GM23338 (cell line): Measurements from ENCODE around the gene MGAT5. TPM values are rescaled to one million over a fixed set of nuclear protein-coding genes. Genes with fewer than 3 reads are reported as not detected.

ENCODE experiments used
- ATAC-seq: fragments of 200-7000 bp; cut with Tn5 transposase; 3 replicates; pipeline ENCODE4 v1.9.1; 2020
- DNase-seq: peaks from one replicate; pipeline ENCODE4 v3.0.0-alpha.2; 2015; ENCODE audit warnings: low spot score
- H2AFZ ChIP-seq: fragments of 200-600 bp; sonication (generic); 2 replicates; pipeline ENCODE4 v1.8.0; 2016; ENCODE audit warnings: antibody characterized with exemption, mild to moderate bottlenecking, moderate library complexity
- H3F3A ChIP-seq: fragments of 200-600 bp; sonication (generic); replicated peaks from 2 replicates; pipeline ENCODE4 v1.8.0; 2017; ENCODE audit warnings: antibody characterized with exemption, mixed run types, low read depth
- H3K27ac ChIP-seq: fragments of 200-600 bp; sonication (generic); 2 replicates; pipeline ENCODE4 v1.6.1; 2016; ENCODE audit warnings: low read depth
- H3K27me3 ChIP-seq: fragments of 200-600 bp; sonication (generic); 2 replicates; pipeline ENCODE4 v1.8.0; 2016; ENCODE audit warnings: mild to moderate bottlenecking, mixed run types, moderate library complexity; ENCODE audit not compliant: insufficient read depth
- H3K36me3 ChIP-seq: fragments of 200-600 bp; sonication (generic); 2 replicates; pipeline ENCODE4 v1.8.0; 2016; ENCODE audit warnings: mild to moderate bottlenecking; ENCODE audit not compliant: insufficient read depth
- H3K4me1 ChIP-seq: fragments of 200-600 bp; sonication (generic); 2 replicates; pipeline ENCODE4 v1.8.0; 2016; ENCODE audit warnings: mild to moderate bottlenecking, moderate library complexity; ENCODE audit not compliant: insufficient read depth
- H3K4me2 ChIP-seq: fragments of 200-600 bp; sonication (generic); 2 replicates; pipeline ENCODE4 v1.7.1; 2017; ENCODE audit warnings: mixed run types
- H3K4me3 ChIP-seq: fragments of 200-600 bp; sonication (generic); 2 replicates; pipeline ENCODE4 v1.6.1; 2016; ENCODE audit warnings: mixed run types
- H3K79me2 ChIP-seq: fragments of 200-600 bp; sonication (generic); replicated peaks from 2 replicates; pipeline ENCODE4 v1.8.0; 2017; ENCODE audit warnings: mild to moderate bottlenecking; ENCODE audit not compliant: insufficient read depth
- H3K9me2 ChIP-seq: fragments of 200-600 bp; sonication (generic); 2 replicates; pipeline ENCODE4 v1.8.0; 2017; ENCODE audit not compliant: insufficient read depth
- H4K20me1 ChIP-seq: fragments of 200-600 bp; sonication (generic); replicated peaks from 2 replicates; pipeline ENCODE4 v1.8.0; 2017; ENCODE audit warnings: mild to moderate bottlenecking; ENCODE audit not compliant: insufficient read depth
- H3K27ac Mint-ChIP-seq: 2 replicates; pipeline ENCODE4 v1.8.0; 2020; ENCODE audit warnings: inconsistent platforms, mild to moderate bottlenecking, moderate library complexity, mixed read lengths
- H3K27me3 Mint-ChIP-seq: 3 replicates; pipeline ENCODE4 v1.8.0; 2022; ENCODE audit warnings: low read depth, mild to moderate bottlenecking, moderate library complexity, mixed read lengths, inconsistent platforms; ENCODE audit not compliant: insufficient read depth, poor library complexity
- H3K36me3 Mint-ChIP-seq: 3 replicates; pipeline ENCODE4 v1.8.0; 2021; ENCODE audit warnings: low read depth, mild to moderate bottlenecking, inconsistent platforms, moderate library complexity, mixed read lengths
- H3K4me1 Mint-ChIP-seq: 3 replicates; pipeline ENCODE4 v1.8.0; 2020; ENCODE audit warnings: mild to moderate bottlenecking, inconsistent platforms, mixed read lengths
- H3K4me3 Mint-ChIP-seq: 3 replicates; pipeline ENCODE4 v1.8.0; 2021; ENCODE audit warnings: moderate library complexity, mild to moderate bottlenecking, inconsistent platforms, mixed read lengths
- H3K9me3 Mint-ChIP-seq: 3 replicates; pipeline ENCODE4 v1.8.0; 2020; ENCODE audit warnings: moderate library complexity, mild to moderate bottlenecking, inconsistent platforms, mixed read lengths
- CREB1 ChIP-seq: fragments of 250-450 bp; sonication (Bioruptor Pico); IDR thresholded peaks from 2 replicates; pipeline ENCODE4 v1.5.0; 2020; ENCODE audit warnings: low read depth, mild to moderate bottlenecking, moderate library complexity
- EZH2 ChIP-seq: fragments of 200-600 bp; sonication (generic); IDR thresholded peaks from one replicate; pipeline ENCODE4 v1.8.0; 2017; ENCODE audit warnings: antibody characterized with exemption, mild to moderate bottlenecking, low read depth; ENCODE audit not compliant: unreplicated experiment
- EZH2phosphoT487 ChIP-seq: fragments of 200-600 bp; sonication (generic); IDR thresholded peaks from one replicate; pipeline ENCODE4 v1.8.1; 2018; ENCODE audit warnings: antibody characterized with exemption; ENCODE audit not compliant: unreplicated experiment
- NANOG ChIP-seq: IDR thresholded peaks from 2 replicates; pipeline ENCODE4 v1.6.1; 2016; ENCODE audit warnings: antibody characterized with exemption, borderline replicate concordance
- POLR2AphosphoS5 ChIP-seq: IDR thresholded peaks from 2 replicates; pipeline ENCODE4 v1.6.1; 2016; ENCODE audit warnings: antibody characterized with exemption, low read depth
- STAT1 ChIP-seq: IDR thresholded peaks from one replicate; pipeline ENCODE4 v1.6.1; 2016; ENCODE audit warnings: antibody characterized with exemption; ENCODE audit not compliant: unreplicated experiment
- ZNF114 ChIP-seq: fragments of 250-450 bp; sonication (Bioruptor Pico); IDR thresholded peaks from 2 replicates; pipeline ENCODE4 v1.5.0; 2020; ENCODE audit warnings: mild to moderate bottlenecking, moderate library complexity
- ZNF331 ChIP-seq: fragments of 250-450 bp; sonication (Bioruptor Pico); IDR thresholded peaks from 2 replicates; pipeline ENCODE4 v1.5.0; 2020; ENCODE audit warnings: low read depth, mild to moderate bottlenecking, moderate library complexity
- polyA plus RNA-seq: library from polyadenylated mRNA; unstranded; fragments of >200 nt; fragmentation: Nextera tagmentation; extraction: Ambion mirVana; gene quantifications from 2 replicates; pipeline ENCODE4 v1.2.1, GENCODE V29; 2016
- total RNA-seq: library from RNA; depleted of rRNA; stranded (reverse); fragments of >200 nt; shearing (Covaris generic); gene quantifications from 2 replicates; pipeline ENCODE4 v1.2.3, GENCODE V29; 2014
- TF ChIP-seq, protein P1 (sequence below): fragments of 250-450 bp; sonication (Bioruptor Pico); IDR thresholded peaks from 2 replicates; pipeline ENCODE4 v1.5.0; 2020; ENCODE audit warnings: mild to moderate bottlenecking, moderate library complexity
- TF ChIP-seq, protein P2 (sequence below): IDR thresholded peaks from 2 replicates; pipeline ENCODE4 v1.6.1; 2016; ENCODE audit warnings: antibody characterized with exemption

Gene MGAT5
- total and polyA plus RNA-seq, 2 experiments from 2014 or later: 4.6 to 27.6 TPM

DNA sequence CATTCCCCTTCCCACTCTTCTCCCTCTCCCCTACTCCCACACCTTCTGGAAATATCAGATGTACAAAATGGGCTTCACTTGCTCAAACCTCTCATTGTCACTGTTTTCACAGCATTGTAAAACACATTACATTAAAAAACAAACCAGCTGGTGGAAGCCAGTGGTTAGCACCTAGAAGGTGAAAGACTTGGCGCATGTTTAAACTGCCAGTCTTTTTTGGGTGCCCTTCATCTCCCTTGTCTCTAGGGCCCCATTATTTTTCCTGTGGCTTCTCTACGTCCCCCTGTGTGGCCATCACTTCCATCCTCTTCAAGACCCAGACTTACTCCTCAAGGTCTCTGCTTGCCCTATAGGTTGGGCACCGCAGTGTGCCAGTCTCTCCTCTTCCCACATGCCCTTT, 34.9 kb downstream of the MGAT5 start:
- Histone ChIP-seq H3K36me3 (no peaks in the 10 kb centered on the region), H3F3A (no peaks in the 10 kb centered on the region), H3K27me3 (no peaks in the 10 kb centered on the region), H3K27ac (no peak overlapping the region), H3K4me3 (no peak overlapping the region), H4K20me1 (peaks cover 11% of the 10 kb centered on the region), H3K9me2 (no peaks in the 10 kb centered on the region), H3K4me2 (no peak overlapping the region), H3K4me1 (peaks cover 3% of the 10 kb centered on the region; the same call in 1 of the 2 replicates), H3K79me2 (peaks cover 7% of the 10 kb centered on the region), H2AFZ (no peak overlapping the region)
- DNase-seq (no peak), ATAC-seq (no peak)
- TF ChIP-seq NANOG (no peak), ZNF331 (no peak), STAT1 (no peak)
- TF ChIP-seq, protein P1, sequence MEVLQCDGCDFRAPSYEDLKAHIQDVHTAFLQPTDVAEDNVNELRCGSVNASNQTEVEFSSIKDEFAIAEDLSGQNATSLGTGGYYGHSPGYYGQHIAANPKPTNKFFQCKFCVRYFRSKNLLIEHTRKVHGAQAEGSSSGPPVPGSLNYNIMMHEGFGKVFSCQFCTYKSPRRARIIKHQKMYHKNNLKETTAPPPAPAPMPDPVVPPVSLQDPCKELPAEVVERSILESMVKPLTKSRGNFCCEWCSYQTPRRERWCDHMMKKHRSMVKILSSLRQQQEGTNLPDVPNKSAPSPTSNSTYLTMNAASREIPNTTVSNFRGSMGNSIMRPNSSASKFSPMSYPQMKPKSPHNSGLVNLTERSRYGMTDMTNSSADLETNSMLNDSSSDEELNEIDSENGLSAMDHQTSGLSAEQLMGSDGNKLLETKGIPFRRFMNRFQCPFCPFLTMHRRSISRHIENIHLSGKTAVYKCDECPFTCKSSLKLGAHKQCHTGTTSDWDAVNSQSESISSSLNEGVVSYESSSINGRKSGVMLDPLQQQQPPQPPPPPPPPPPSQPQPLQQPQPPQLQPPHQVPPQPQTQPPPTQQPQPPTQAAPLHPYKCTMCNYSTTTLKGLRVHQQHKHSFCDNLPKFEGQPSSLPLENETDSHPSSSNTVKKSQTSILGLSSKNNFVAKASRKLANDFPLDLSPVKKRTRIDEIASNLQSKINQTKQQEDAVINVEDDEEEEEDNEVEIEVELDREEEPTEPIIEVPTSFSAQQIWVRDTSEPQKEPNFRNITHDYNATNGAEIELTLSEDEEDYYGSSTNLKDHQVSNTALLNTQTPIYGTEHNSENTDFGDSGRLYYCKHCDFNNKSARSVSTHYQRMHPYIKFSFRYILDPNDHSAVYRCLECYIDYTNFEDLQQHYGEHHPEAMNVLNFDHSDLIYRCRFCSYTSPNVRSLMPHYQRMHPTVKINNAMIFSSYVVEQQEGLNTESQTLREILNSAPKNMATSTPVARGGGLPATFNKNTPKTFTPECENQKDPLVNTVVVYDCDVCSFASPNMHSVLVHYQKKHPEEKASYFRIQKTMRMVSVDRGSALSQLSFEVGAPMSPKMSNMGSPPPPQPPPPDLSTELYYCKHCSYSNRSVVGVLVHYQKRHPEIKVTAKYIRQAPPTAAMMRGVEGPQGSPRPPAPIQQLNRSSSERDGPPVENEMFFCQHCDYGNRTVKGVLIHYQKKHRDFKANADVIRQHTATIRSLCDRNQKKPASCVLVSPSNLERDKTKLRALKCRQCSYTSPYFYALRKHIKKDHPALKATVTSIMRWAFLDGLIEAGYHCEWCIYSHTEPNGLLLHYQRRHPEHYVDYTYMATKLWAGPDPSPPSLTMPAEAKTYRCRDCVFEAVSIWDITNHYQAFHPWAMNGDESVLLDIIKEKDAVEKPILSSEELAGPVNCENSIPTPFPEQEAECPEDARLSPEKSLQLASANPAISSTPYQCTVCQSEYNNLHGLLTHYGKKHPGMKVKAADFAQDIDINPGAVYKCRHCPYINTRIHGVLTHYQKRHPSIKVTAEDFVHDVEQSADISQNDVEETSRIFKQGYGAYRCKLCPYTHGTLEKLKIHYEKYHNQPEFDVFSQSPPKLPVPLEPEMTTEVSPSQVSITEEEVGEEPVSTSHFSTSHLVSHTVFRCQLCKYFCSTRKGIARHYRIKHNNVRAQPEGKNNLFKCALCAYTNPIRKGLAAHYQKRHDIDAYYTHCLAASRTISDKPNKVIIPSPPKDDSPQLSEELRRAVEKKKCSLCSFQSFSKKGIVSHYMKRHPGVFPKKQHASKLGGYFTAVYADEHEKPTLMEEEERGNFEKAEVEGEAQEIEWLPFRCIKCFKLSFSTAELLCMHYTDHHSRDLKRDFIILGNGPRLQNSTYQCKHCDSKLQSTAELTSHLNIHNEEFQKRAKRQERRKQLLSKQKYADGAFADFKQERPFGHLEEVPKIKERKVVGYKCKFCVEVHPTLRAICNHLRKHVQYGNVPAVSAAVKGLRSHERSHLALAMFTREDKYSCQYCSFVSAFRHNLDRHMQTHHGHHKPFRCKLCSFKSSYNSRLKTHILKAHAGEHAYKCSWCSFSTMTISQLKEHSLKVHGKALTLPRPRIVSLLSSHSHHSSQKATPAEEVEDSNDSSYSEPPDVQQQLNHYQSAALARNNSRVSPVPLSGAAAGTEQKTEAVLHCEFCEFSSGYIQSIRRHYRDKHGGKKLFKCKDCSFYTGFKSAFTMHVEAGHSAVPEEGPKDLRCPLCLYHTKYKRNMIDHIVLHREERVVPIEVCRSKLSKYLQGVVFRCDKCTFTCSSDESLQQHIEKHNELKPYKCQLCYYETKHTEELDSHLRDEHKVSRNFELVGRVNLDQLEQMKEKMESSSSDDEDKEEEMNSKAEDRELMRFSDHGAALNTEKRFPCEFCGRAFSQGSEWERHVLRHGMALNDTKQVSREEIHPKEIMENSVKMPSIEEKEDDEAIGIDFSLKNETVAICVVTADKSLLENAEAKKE: no peak
- H3K36me3 Mint-ChIP-seq: no peaks in the 10 kb centered on the region
- H3K27me3 Mint-ChIP-seq: no peaks in the 10 kb centered on the region
- H3K9me3 Mint-ChIP-seq: no peaks in the 10 kb centered on the region
- H3K27ac Mint-ChIP-seq: no peak overlapping the region
- H3K4me3 Mint-ChIP-seq: no peak overlapping the region
- peaks cover 7% of the 10 kb centered on the region for H3K4me1 Mint-ChIP-seq

DNA sequence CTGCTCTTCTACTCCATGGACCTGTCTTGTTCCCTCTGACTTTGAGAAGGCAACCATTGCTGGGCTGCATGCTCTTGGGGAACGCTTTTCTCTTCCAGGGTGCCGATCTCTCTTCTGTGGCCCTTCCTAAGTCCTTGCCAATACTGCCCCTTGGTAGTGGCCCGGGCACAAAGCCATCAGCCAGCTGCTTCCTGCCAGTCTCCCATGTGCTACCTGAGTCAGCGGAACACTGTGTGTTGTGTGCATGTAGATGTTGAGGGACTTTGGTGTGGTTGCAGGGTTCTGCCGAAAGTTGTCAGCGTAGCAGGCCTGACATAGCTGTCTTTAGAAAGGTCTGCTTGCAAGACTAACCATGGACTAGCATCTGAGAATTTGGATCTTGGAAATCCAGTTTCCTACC, 35.4 kb downstream of the MGAT5 start:
- Histone ChIP-seq H3K9me2 (no peaks in the 10 kb centered on the region), H3K36me3 (no peaks in the 10 kb centered on the region), H3K27ac (no peak overlapping the region), H3K79me2 (peaks cover 7% of the 10 kb centered on the region), H2AFZ (no peak overlapping the region), H3K4me3 (no peak overlapping the region), H4K20me1 (peaks cover 13% of the 10 kb centered on the region), H3K4me1 (peaks cover 3% of the 10 kb centered on the region; the same call in 1 of the 2 replicates), H3K4me2 (no peak overlapping the region), H3F3A (no peaks in the 10 kb centered on the region), H3K27me3 (no peaks in the 10 kb centered on the region)
- no peak for TF ChIP-seq STAT1
- TF ChIP-seq EZH2phosphoT487: no peak
- no peak for TF ChIP-seq EZH2
- TF ChIP-seq ZNF114: no peak
- no peak for TF ChIP-seq CREB1 (CRISPR knock-in tag)
- TF ChIP-seq, protein P2, sequence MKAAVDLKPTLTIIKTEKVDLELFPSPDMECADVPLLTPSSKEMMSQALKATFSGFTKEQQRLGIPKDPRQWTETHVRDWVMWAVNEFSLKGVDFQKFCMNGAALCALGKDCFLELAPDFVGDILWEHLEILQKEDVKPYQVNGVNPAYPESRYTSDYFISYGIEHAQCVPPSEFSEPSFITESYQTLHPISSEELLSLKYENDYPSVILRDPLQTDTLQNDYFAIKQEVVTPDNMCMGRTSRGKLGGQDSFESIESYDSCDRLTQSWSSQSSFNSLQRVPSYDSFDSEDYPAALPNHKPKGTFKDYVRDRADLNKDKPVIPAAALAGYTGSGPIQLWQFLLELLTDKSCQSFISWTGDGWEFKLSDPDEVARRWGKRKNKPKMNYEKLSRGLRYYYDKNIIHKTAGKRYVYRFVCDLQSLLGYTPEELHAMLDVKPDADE: no peak
- TF ChIP-seq POLR2AphosphoS5: no peak
- DNase-seq (no peak), ATAC-seq (no peak)
- Mint-ChIP-seq H3K27me3 (no peaks in the 10 kb centered on the region), H3K9me3 (no peaks in the 10 kb centered on the region), H3K4me1 (peaks cover 8% of the 10 kb centered on the region), H3K27ac (no peak overlapping the region), H3K36me3 (no peaks in the 10 kb centered on the region), H3K4me3 (no peak overlapping the region)
